ENCODE measurements around the gene MYO9A. TPM values are rescaled to one million over a fixed set of nuclear protein-coding genes. Genes with fewer than 3 reads are reported as not detected.

The MYO9A gene
- total RNA-seq, 1 experiment from 2014 or later, result 21.4 TPM

DNA sequence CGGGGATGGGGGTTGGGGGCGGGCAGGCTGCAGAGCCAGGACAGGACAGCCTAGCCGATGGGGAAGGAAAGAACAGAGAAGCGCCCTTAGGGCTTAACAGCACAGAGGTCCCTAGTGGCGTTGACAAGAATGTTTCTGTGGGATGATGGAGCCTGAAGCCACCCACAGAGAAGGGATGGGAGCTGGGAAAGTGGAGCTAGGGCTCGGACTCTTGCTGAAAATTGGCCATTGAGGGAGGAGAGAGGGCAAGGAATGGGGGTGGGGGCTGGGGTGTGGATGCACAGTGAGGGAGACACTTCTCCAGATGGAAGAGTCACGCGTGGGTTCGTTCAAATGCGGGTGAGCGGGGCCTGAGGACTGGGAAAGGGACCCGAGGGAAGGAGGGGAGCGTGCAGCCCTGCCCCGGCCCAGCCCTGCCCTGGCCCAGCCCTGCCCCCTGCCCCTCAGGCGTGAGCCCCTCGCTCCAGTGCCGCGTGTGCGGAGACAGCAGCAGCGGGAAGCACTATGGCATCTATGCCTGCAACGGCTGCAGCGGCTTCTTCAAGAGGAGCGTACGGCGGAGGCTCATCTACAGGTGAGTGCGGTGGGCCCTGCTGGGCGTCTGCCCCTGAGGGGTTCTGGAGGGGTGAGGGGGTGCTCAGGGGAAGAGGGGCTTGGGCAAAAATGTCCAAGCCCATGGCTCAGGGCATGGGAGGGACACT is 306.8 kb downstream of the MYO9A start:
- Histone ChIP-seq H2BK120ac (ENCODE audit: low read depth, low read length, poor library complexity, severe bottlenecking) (no peak overlapping the region), H3K79me1 (ENCODE audit: insufficient read depth, low read depth, low read length, poor library complexity, severe bottlenecking) (no peaks in the 10 kb centered on the region), H3K18ac (ENCODE audit: insufficient read length, low read depth, low read length) (no peak overlapping the region), H3K79me2 (ENCODE audit: insufficient read depth, low read length) (no peaks in the 10 kb centered on the region), H2BK12ac (ENCODE audit: insufficient read length, low read depth, low read length) (no peak overlapping the region), H3K23ac (ENCODE audit: insufficient read length, low read depth, low read length) (no peak overlapping the region), H3K14ac (ENCODE audit: insufficient read depth, low read length) (no peak overlapping the region), H2BK20ac (ENCODE audit: low read depth, low read length, poor library complexity, severe bottlenecking) (no peak overlapping the region), H4K20me1 (ENCODE audit: control insufficient read depth, insufficient read depth, insufficient read length) (no peaks in the 10 kb centered on the region), H4K5ac (ENCODE audit: insufficient read length, low read depth, low read length) (no peak overlapping the region), H3K4ac (ENCODE audit: low read depth, low read length) (no peak overlapping the region), H2AK5ac (ENCODE audit: insufficient read length, low read length) (no peak overlapping the region), H3K4me2 (ENCODE audit: insufficient read depth, insufficient read length, low read length) (no peak overlapping the region), H2AFZ (ENCODE audit: low read length) (no peak overlapping the region), H3K4me1 (ENCODE audit: insufficient read depth, low read length) (peaks cover 7% of the 10 kb centered on the region; the same call in 1 of the 2 replicates), H3K27ac (ENCODE audit: insufficient read length, low read depth, low read length) (no peak overlapping the region), H2BK5ac (ENCODE audit: insufficient read length, low read length) (no peak overlapping the region), H3K9ac (ENCODE audit: extremely low read depth, insufficient read length, low read length) (no peak overlapping the region), H2BK15ac (ENCODE audit: low read depth, low read length) (no peak overlapping the region), H3T11ph (ENCODE audit: low read length) (no peak overlapping the region), H4K91ac (ENCODE audit: insufficient read length, low read depth, low read length) (no peak overlapping the region), H3K56ac (ENCODE audit: insufficient read length, low read depth, low read length) (no peak overlapping the region), H4K8ac (replicated peaks; ENCODE audit: insufficient read length, low read depth, low read length) (no peak overlapping the region), H3K27me3 (ENCODE audit: insufficient read depth, low read length) (no peaks in the 10 kb centered on the region), H3K9me3 (ENCODE audit: control insufficient read depth, low read depth, low read length) (no peaks in the 10 kb centered on the region), H3K23me2 (ENCODE audit: insufficient read length, low read depth, low read length, poor library complexity, severe bottlenecking) (no peaks in the 10 kb centered on the region)
- TF ChIP-seq, protein P1, sequence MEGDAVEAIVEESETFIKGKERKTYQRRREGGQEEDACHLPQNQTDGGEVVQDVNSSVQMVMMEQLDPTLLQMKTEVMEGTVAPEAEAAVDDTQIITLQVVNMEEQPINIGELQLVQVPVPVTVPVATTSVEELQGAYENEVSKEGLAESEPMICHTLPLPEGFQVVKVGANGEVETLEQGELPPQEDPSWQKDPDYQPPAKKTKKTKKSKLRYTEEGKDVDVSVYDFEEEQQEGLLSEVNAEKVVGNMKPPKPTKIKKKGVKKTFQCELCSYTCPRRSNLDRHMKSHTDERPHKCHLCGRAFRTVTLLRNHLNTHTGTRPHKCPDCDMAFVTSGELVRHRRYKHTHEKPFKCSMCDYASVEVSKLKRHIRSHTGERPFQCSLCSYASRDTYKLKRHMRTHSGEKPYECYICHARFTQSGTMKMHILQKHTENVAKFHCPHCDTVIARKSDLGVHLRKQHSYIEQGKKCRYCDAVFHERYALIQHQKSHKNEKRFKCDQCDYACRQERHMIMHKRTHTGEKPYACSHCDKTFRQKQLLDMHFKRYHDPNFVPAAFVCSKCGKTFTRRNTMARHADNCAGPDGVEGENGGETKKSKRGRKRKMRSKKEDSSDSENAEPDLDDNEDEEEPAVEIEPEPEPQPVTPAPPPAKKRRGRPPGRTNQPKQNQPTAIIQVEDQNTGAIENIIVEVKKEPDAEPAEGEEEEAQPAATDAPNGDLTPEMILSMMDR (conservative IDR thresholded peaks at IDR 0.05), result no peak
- peaks cover 28 to 34% of the 10 kb centered on the region in 2 experiments for H3K4me1 Mint-ChIP-seq
- no CpG with 5 or more reads among the region's 27 CpGs for whole genome bisulfite sequencing (ENCODE audit: extremely low coverage, insufficient read length, low lambda C conversion rate)
- no peaks in the 10 kb centered on the region for H3K9me3 Mint-ChIP-seq
- H3K4me3 Mint-ChIP-seq, result no peak overlapping the region
- no peak overlapping the region for H3K27ac Mint-ChIP-seq
- H3K27me3 Mint-ChIP-seq (ENCODE audit: low read depth), result peaks cover 4% of the 10 kb centered on the region
- H3K36me3 Mint-ChIP-seq (ENCODE audit: insufficient read depth in 1 of 3, low read depth in 3 of 3), result no peaks in the 10 kb centered on the region; a peak in 1 of 7 replicates
- DNase-seq, result no peak
